Right kidney (tissue), 1 donor: ENCODE data around the gene RHBG.

Experiments used
- DNase-seq: peaks from one replicate; pipeline ENCODE4 v3.0.0-alpha.2; 2016

Gene RHBG

DNA sequence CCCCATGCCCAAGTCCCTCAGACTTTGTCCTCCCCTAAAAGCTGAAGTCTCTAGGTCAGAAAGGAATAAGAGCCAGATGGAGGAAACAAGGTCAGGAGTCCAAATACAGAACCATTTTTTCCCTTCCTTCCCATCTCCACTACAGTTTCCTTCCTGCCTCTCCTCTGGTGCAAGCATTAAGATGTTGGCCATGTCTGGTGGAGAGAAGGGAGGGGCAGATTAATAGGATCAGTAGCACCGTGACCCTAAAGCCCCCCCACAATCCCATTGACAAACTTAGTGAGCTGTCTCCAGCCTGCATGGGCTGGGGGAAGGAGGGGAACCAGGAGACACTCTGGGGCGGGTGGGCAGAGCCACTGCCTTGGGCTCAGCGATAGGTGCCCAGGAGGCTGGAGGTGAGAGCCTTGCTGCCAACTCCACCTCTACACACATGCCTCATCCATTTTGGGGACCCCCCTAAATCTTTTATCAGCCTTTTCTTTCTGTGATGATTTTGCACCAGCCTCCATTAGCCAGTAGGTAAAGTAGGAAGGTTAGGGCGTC lies 59.8 kb downstream of the RHBG start:
- no peak for DNase-seq

DNA sequence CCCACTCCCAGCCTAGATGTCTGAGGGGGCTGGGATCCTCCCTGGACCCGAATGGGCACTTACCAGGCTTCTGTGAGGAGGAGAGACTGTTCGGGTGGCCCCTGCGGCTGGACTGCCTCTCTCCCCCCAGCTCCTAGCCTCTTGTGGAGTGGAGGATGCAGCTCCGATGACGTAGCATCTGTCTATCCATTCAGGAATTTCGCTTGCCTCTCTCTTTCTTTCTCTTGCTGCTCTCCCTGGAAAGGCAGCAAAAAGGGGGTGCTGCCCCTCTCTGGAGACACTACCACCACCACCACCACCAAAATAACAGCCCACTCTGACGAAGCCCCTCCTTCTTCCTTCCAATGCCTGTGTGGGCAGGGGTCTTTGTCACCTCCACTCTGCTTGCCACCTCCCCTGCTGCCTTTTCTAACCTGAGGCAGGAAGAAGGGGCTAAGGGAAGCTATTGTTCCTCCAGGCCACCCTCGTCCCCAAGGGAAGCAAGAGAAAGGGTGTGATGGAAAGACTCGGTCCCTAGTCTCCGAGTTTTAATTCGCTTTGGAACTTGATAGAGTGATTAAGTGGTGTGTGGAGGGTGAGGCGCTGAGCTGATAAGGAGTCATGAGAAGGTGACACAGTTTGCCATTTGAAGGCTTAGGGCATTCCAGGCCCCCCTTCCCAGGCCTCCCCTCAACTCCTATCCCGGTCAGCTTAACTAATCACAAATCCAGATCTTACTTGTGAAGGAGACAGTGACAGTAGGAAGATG lies 60.5 kb downstream of the RHBG start:
- DNase-seq = no peak

- DNase-seq = no peak
Measured at GRCh38 chr1:156430303-156430702, 61.3 kb downstream of the RHBG start.

- DNase-seq = no peak
Measured at GRCh38 chr1:156430866-156431265, 61.9 kb downstream of the RHBG start.

DNA sequence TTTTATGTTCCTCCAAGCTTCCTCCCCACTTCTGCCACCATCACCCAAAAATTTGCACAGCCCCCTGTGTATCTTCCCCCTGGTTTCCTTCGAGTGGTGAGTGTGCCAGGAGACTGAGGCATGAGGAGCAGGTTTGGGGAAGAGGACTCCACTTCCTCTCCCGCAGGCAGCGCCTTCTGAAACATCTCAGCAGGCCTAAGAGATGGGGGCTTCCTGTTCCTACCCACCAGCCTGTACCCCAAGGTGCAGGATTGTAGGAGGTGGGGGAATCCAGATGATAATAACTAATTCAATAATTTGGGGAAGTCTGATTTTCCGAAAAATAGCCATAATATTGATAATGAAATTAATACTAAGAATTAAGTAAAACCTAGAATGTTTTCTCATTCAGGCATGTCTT lies 62.4 kb downstream of the RHBG start:
- DNase-seq = no peak

- DNase-seq = no peak
Measured at GRCh38 chr1:156431769-156432668, 63.0 kb downstream of the RHBG start.

DNA sequence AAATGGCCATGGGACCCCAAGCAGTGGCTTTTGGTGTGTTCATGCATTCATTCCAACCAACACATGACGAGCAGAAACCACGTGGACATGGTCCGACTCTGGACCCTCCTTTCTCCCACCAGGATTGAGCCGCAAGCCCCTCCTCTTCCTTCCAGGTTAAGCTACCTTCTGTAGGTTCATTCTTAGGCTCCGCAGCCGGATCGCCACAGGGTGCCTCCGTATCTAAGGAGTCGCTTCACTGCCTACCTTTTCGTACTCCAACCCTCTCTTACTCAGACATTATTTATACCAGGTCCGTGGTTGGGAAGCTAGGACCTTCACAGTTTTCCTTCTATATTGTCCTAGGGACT lies 63.6 kb downstream of the RHBG start:
- no peak for DNase-seq

GRCh38 chr1:156433032-156433431 lies 64.0 kb downstream of the RHBG start:
- no peak for DNase-seq

- no peak for DNase-seq
Measured at GRCh38 chr1:156433602-156434001, 64.6 kb downstream of the RHBG start.
